HEK293 (cell line): Measurements from ENCODE around the gene MRPL20.

ENCODE experiments used
- MZF1 ChIP-seq: fragments of 450-650 bp; formaldehyde crosslinking; IDR thresholded peaks from 2 replicates; pipeline ENCODE4 v1.5.1; 2017; ENCODE audit warnings: missing biosample characterization, missing genetic modification characterization, borderline replicate concordance
- TF ChIP-seq, protein P1 (sequence below): fragments of 450-650 bp; formaldehyde crosslinking; IDR thresholded peaks from 2 replicates; pipeline ENCODE4 v1.5.1; 2016; ENCODE audit warnings: missing biosample characterization, missing genetic modification characterization
- TF ChIP-seq, protein P2 (sequence below): fragments of 450-650 bp; formaldehyde crosslinking; IDR thresholded peaks from 2 replicates; pipeline ENCODE4 v1.5.1; 2016; ENCODE audit warnings: missing biosample characterization, missing genetic modification characterization

DNA sequence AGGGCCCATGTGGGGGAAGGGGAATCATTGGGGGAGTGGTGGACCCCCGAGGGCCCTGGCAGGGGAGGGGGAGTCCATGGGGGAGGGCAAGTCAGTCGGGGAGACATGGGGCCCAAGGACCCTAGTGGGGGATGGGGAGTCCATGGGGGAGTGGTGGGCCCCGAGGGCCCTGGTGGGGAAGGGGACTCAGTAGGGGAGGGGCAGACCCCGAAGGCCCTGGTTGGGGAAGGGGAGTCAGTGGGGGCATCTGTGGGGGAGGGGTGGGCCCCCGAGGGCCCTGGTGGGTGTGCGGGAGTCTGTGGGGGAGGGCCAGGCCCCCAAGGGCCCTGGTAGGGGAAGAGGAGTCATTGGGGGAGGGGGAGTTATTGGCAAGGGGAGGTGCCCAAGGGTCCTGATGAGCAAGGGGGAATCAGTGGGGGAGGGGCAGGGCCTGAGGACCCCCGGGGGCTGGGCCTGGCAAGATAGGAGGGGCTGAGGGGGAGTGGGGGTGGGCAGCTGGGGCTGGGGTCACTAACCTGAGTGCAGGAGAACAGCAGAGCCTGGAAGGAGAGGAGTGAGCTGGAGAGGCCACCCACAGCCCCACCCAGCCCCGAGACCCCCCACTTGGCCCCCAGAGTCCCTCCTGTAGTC lies 50.8 kb downstream of the MRPL20 start:
- TF ChIP-seq, protein P1, sequence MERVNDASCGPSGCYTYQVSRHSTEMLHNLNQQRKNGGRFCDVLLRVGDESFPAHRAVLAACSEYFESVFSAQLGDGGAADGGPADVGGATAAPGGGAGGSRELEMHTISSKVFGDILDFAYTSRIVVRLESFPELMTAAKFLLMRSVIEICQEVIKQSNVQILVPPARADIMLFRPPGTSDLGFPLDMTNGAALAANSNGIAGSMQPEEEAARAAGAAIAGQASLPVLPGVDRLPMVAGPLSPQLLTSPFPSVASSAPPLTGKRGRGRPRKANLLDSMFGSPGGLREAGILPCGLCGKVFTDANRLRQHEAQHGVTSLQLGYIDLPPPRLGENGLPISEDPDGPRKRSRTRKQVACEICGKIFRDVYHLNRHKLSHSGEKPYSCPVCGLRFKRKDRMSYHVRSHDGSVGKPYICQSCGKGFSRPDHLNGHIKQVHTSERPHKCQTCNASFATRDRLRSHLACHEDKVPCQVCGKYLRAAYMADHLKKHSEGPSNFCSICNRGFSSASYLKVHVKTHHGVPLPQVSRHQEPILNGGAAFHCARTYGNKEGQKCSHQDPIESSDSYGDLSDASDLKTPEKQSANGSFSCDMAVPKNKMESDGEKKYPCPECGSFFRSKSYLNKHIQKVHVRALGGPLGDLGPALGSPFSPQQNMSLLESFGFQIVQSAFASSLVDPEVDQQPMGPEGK = peak; percentile 15
- TF ChIP-seq, protein P2, sequence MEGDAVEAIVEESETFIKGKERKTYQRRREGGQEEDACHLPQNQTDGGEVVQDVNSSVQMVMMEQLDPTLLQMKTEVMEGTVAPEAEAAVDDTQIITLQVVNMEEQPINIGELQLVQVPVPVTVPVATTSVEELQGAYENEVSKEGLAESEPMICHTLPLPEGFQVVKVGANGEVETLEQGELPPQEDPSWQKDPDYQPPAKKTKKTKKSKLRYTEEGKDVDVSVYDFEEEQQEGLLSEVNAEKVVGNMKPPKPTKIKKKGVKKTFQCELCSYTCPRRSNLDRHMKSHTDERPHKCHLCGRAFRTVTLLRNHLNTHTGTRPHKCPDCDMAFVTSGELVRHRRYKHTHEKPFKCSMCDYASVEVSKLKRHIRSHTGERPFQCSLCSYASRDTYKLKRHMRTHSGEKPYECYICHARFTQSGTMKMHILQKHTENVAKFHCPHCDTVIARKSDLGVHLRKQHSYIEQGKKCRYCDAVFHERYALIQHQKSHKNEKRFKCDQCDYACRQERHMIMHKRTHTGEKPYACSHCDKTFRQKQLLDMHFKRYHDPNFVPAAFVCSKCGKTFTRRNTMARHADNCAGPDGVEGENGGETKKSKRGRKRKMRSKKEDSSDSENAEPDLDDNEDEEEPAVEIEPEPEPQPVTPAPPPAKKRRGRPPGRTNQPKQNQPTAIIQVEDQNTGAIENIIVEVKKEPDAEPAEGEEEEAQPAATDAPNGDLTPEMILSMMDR = no peak
- TF ChIP-seq MZF1 (tag by site-specific recombination) = no peak
